Medulla oblongata (tissue), 1 donor: Measurements from ENCODE around the gene PUM1.

Source experiments
- DNase-seq: peaks from one replicate; pipeline ENCODE4 v3.0.0-alpha.2; 2015; ENCODE audit errors: extremely low spot score

PUM1 gene

DNA sequence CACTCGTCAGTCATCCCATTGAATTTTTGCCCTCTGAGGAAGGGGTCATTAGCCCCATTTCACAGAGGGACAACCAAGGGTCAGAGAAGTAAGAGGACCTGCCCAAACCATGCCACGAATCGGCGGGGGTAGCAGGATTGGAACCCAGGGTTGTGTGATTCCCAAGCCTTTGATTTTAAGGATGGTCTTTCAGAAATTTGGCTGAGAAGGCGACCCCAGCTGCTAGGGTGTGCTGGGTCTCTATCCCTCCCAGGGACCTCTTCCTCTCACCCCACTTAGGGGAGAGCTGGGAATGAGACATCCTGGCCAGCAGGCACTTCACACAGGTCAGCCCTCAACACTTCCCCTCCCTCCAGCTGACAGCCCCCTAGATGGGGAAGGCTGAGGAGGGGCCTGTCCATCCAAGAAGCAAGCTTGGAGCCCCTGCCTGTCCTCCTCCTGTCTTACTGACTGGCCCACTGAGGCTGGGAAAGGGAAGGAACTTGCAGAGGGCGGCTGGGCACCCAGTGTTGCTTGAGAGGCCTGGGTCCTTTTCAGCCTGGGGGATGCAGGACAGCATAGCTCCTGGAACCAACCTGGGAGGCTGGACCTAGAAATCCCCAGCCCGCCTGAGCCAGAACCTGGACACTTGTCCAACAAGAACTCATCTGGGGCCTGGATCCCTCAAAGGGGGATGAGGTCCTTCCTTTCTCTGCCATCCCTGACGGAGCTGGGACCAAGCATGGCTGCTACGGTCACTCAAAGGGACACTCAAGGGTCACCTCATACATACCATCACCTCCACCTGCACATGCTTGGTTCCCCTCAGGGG lies 158.7 kb downstream of the PUM1 start:
- DNase-seq, result no peak

DNA sequence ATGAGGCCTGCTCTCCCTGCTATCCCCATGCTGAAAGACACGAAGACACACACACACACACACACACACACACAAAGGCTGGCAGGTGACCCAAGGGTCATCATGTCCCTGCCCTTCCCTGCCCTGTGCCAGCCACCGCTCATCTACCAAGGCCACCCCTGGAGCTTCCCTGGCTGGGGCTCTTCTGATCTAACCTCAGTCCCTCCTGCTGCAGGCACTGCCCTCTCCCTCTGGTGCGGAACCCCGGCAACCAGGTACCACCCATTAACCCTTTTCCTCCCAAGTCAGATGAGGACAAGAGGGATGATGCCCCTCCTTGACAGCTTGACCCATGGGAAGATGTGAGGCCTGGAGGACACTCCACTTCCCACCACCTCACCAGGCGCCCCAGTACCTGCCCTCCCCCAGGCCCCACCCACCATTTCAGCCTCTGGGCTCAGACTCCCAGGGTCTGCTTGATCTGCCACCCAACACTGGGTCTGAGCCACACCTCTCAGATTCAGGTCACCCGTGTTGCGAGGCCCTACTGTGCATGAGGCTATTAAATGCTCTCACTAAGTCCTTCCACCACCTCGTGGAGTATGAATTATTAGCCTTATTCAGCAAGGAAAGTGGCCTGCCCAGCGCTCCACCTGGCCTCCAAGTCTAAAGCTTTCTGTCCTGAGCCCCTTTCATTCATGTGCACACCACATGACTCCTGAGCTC lies 159.4 kb downstream of the PUM1 start:
- no peak for DNase-seq

DNA sequence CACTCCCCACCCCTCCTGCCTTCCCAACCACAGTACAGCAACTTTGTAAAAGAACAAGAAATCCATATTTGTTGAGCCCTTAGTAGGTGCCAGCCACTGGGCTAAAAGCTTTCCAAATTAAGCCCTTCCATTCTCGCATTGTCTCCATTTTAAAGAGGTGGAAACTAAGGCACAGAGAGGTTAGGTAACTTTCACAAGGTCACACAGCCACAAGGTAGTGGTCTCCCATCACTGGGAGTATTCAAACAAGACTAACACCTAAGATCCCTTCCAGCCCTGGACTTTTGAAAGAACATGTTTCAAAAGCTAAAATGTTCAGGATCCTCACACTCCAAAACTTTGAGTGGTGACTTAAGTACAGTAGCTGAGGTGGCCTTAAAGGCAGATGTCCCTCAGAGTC lies 160.1 kb downstream of the PUM1 start:
- no peak for DNase-seq

DNA sequence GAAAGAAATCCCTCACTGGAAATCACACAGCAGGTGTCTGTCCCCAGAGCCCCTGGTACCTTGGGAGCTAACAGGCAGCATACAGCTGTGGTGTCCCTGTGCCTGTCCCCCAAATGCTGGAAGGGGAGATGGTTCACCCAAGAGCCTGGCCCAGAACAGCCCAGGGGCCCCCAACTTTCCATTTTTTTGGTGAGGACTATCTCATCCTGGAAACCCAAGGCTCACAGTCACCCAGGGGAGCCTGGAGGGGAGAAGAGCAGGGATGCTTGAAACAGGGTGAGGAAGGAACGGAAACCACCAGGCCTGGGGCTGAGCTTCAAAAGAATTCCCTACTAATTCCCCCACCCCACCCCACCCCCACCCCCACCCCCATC lies 160.6 kb downstream of the PUM1 start:
- no peak for DNase-seq

DNA sequence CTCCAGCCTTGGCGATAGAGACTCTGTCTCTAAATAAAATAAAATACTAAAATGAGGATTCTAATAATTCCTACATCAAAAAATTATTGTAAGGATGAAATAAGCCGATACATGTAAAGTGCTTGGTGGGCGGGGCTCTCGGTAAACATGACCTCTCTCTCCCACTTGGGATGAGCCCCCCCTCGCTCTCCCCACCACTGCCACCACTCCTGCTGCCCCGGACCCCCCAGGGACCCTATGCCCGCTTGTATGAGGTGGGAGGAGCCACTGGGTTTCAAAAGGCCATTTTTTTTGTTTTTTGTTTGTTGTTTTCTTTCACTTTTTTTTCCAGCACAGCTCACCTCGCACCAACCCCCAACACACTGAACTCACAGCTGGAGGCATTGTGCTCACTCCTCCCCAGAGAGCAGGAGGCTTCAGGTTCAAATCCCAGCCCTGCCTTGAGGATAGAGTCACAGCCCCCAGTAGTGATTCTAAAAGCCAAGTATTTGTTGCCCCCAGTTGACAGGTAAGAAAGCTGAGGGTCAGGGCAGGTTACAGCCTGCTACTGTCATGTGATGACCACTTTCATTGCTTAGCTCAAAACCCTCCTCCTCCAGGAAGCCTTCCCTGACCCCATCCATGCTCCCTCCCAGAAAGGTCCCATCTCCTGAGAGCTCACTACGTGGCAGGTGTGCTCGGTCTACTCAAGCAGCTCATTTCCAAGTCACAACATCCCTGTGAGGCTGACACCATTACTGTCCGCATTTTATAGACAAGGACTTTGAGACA lies 161.1 kb downstream of the PUM1 start:
- DNase-seq, result no peak

DNA sequence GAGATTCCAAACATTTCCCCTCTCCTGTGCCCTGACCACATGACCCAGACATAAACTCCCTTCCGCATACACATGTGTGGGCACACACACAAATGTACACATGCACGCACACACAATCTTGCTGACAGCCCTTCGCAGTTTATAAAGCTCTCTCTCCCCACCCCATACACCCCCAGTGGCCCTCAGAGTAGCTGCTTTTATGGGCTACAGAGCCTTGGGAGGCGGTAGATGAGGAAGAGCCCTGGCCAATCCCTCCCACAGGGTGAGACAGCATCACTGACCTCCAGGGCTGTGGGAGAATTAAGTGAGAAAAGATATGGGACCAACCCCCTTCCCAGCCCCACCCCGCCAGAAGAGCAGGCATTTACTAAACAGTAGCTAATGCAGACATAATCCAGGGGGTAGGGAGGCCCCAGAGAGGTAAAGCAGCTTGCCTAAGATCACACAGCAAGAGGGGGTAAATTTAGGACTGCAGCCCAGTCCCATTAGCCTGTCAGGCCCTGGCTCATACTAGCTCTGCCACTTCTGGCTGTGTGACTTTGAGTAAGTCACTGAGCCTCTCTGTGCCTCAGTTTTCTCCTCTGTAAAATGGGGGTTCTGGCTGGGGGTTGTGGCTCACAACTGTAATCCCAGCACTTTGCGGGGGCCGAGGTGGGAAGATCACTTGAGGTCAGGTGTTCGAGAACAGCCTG lies 162.0 kb downstream of the PUM1 start:
- DNase-seq, result no peak

DNA sequence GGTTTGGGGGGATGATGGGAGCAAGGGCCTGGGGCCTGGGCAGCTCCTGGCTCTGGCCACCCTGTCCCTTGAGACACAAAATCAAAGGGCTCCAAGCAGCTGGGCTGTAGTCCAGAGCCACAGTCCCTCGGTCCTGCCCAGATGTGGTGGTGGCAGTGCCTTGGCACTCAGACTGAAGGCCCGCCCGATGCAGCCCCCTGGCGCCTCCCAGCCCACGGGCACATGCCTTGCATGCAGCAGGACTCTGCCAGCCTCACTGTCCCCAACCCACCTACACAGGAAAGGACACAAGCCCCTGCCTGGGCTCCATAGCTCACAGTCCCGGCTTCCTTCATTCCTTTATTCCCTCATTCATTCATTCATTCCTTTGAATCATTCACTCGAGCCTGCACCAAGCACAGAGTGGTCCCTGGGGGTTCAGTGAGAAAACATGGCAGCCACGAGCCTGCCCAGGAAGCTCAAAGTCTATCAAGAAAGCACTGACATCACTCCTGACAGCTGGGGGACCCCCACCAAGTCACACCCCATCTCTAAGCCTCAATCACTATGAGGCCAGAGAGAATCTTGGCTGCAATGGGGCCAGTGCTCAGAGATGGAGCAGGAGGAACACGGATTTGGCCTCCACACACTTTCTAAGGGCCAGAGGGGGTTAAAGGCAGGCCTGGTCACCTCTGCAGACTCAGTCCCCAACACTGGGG lies 162.8 kb downstream of the PUM1 start:
- no peak for DNase-seq

DNA sequence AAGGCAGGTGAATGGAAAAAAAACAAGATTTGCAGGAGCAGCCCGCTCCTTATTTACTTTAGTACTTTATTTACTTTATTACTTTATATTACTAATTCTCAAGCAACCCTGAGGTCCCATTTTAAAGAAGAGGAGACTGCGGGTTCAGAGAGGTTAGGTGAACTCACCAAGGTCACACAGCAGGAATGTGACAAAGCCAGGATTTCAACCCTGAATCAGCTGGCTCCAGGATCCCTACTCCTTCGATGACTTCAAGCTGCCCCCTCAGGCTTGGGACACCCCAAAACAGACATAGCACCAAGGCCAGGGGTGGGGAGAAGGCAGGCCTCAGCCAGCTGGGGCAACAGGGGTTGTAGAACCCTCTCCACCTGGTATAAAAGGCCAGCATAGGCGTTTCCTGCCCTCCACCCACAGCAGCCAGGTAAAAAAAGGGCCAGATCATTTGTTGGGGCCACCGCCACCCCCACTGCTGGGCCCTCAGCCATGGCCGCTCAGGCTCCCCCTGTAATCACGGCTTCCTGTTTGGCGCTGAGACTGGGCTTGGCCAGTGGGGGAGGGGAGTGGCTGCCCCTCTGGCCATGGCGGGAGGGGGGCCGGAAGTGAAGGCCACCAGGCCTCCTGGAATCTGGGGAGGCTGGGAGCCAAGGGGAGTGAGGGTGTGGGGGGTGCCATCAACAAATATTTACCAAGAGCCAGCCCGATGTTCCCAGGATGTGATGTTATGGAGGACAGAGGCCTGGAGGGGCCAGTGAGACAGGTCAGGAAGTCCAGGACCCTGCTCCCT lies 163.5 kb downstream of the PUM1 start:
- no peak for DNase-seq

DNA sequence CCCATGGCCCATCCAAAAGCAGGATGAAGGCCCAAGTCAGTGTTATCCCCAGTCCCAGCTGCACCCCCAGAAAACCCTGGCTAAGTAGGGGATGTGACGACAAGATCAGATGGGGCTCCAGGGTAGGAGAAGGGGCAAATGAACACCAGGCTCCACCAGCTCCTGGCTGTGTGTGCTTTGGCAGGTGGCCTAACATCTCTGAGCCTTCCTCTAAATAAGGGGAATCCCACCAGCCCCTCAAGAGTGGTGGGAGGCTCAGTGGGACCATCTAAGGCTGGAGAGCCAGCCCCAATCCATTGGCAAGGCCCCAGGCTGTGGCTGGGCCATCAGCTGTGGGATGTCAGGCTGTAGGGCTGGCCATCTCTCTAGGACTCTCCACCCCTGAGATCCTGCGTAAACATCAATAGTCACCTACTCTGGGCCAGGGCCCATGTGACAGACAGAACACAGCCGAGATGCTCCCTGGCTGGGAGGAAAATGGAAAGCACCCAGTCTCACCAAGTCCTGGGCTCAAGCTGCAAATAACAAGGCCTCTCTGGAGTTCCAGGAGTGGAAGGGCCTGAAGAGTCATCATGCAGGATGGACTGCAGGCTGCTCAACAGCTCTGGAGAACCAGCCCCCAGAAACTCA lies 164.5 kb downstream of the PUM1 start:
- no peak for DNase-seq

DNA sequence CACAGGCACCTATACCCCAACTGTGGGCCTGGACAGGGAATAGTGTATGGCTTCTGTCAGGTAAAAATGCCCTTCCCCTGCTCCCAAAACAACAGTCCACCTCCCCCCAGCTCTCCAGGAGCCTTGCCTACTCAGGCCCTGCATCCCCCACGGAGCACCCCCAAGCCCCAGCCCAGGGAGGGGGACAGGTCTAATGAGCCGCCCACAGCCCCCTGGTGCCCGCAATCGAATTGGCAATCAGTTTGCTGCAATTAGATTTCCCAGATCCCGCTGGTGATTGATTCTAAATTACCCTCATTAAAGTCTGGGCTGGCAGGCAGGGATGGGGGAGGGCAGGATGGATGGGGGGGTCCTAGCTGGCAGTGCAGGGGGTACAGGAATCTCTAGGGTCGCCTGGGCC lies 165.0 kb downstream of the PUM1 start:
- no peak for DNase-seq

DNA sequence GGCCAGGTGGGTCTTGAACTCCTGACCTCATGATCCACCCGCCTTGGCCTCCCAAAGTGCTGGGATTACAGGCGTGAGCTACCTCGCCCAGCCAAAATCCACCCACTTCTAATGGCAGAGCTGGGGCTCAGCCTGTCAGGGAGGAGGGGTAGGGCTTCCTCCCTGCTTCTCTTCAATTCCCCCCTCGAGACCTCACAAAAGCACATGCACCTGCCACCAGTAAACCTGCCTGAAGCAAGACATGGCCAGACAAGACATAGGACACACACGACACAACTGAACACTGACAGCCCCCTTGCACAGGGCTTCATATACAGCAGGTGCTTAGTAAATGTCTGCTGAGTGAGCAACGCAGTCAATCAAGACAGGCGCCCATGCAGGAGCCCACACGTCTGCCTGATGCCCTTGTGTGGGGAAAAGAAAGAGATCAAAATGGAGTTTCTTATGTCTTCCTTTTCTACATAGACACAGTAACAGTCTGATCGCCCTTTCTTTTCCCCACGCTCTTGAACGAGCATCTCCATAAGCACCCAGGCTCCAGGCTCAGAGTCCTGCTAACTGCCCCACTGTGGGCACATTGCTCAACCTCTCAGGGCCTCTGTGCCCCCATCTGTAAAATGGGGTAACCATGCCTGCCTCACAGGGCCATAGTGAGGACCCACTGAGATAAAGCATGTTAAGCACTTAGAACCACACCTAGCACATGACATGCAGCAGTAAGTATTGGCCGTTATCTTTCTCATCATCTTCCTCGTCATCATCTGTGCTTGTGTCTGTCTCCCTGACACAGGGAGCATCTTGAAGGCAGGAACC lies 165.7 kb downstream of the PUM1 start:
- no peak for DNase-seq

DNA sequence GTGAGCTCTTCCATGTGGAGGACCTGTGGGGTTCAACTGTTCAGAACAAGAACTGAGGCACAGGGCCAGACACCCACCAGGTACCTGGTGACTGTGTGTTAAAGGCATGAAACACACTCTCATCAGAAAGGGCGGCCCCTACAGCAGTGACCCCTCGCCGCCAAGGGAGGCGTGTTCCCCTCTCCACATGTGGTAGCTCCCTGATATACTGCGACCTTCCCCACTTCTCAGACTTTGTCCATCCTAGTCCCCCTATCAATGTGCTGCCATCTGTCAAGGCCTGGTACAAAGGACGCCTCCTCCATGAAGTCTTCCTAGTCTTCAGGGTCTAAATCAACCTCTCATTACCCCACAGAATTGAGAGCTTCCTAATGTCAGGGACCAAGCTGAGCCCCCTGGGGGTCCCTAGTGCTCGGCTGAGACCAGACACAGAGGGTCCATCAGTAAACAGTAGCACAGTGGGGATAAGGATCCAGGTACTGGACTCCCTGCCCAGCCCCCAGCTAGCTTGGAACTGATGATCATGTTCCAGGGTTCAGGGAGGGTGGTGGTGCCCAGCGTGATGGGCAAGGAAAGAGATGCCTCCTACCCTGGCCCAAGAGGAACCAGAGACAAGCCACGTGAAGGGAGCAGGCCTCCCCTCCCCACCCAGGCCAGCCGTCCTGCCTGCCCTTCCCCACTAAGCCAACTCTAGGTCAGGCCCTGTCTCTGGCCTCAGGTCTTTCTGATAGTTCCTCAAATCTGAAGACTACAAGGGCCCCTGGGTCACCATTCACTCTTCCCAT lies 167.3 kb downstream of the PUM1 start:
- DNase-seq, result no peak

DNA sequence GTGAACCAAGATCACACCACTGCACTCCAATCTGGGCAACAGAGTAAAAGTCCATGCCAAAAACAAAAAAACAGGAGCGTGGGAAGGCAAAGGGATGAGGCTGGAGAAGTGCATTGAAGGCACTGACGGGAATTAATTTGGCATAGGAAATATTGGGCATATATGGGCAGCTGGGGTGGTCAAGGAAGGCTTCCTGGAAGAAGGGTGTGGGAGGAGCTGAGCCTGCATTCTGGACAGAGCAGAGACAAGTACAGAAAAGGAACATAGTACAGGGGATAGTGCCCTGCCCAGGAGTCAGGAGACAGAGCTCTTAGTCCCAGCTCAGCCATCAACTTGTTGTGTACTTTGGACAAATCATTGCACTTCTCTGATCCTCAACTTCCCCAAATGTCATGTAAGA lies 168.6 kb downstream of the PUM1 start:
- DNase-seq, result no peak

DNA sequence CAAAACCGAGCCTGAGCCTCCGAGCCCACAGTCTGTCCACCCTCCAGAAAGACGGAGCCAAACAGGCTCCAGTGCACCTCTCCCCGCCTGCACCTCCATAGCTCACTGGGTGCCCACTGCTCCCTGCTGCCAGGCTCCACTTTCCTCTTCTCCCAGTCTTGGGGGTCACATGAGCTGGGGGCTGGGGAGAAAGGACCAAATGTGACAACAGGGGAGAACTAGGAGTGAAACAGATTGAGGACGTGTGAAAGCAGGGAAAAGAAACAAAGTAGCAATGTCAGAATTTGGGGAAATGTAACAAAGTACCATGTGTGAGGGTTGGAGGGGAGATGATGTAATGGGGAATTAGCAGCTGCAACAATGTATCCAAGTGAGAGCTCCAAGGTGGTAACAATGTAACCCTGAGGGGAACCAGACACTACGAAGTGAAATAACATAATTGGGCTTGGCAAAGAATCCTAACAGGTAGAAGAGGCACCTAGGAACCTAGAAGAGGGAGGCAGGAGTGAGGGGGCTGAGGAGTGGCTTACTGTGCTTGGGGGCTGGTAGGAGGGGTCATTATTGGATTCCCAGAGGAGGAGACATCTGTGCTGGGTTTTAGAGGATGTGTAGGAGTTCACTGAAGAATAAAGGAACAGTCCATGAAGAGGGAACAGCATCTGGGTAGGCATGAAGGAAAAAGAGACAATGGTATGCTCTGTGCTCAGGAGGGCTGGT lies 169.4 kb downstream of the PUM1 start:
- DNase-seq, result no peak

DNA sequence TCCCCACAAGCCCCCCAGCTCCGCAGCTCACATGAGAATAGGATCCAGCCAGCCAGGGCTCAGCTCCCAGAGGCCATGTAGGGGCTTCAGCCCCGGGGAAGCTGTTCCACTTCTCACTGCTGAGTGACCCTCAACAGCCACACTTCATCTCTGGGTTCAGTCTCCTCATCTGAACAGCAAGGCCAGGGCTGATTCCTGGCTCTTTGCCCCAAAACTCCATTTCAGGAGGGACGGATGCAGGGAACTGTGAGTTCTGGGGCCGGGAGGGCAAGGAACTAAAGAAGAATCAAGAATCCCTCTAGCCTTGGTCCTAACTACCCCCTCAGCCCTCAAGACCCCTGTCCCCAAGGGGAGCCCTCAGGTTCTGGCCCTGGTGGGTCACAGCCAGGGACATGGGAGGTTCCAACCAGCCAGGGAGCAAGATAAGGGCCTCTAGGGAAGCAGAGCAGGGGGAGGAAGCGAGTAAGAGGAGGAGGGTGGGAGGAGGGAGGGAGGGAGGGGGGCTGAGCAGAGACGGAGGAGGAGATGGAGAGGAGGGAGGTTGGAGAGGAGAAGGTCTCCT lies 170.1 kb downstream of the PUM1 start:
- DNase-seq, result no peak

DNA sequence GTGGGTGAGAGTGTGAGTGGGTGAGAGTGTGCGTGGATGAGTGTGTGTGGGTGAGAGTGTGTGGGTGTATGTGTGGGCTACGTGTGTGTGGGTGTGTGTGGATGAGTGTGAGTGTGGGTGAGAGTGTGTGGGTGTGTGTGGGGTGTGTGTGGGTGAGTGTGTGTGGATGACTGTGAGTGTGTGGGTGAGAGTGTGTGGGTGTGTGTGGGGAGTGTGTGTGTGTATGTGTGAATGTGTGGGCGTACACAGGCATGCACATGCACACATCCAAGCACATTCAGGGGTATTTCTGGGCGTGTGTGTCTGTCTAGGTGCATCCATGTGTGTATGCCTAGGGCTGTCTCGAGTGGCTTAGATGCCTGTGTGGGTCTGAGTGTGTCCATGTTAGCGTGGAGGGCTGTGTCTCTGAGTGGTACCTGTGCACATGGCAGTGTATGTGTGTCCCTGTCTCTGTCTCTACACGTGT lies 171.0 kb downstream of the PUM1 start:
- DNase-seq, result no peak

DNA sequence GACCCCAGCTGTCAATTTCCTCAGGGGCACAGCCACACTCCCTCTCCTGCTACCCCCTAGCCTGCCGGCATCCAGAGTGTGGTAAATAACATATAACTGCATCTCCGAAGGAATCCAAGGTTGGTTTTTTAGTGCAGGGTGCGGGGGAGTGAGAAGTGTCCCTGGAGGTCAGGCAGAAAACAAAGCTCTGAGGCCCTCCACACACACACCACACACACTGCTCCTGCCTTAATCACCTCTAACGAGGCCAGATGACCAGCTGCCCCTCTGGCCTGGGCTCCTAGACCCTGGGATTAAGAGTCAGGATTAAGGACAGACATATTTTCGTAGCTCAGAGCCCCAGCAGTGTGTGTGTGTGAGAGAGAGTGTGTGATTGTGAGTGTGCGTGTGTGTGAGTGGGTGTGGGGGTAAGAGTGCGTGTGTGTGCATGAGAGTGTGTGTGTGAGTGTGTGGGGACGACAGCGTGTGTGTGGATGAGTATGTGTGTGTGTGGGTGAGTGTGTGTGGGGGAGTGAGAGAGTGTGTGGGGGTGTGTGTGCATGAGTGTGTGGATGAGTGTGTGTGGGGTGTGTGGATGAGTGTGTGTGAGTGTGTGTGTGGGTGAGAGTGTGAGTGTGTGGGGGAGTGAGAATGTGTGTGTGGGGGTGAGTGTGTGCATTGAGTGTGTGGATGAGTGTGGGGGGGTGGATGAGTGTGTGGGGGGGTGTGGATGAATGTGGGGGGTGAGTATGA lies 171.6 kb downstream of the PUM1 start:
- no peak for DNase-seq
